Stimulated activated CD8-positive, alpha-beta memory T cell treated with anti-CD3 and anti-CD28 coated beads, Interleukin-4, amount 100 ng/mL, for 1 hour (primary cell): ENCODE data around the gene HIF3A.
"Not testable (repeated sequence)": the region's sequence is repeated elsewhere in the genome, so short reads cannot be mapped to it uniquely, and the experiment has no call there.

Experiments used
- DNase-seq, 2 donors: peaks; one replicate each; pipeline ENCODE4 v3.0.0-alpha.2; 2020; ENCODE audit warnings: low read depth in 2 of 2, low spot score in 1 of 2

The HIF3A gene

GRCh38 chr19:46356149-46357055 is 59.6 kb downstream of the HIF3A start:
- no peak for DNase-seq

- no peak for DNase-seq
Observed at GRCh38 chr19:46357846-46358583, 61.2 kb downstream of the HIF3A start.

GRCh38 chr19:46361915-46362314 is 65.1 kb downstream of the HIF3A start:
- DNase-seq: no peak

GRCh38 chr19:46364359-46364758 is 67.5 kb downstream of the HIF3A start:
- DNase-seq: no peak

- DNase-seq: no peak
Observed at GRCh38 chr19:46365561-46365960, 68.7 kb downstream of the HIF3A start.

GRCh38 chr19:46366620-46367292 is 69.9 kb downstream of the HIF3A start:
- DNase-seq: no peak

GRCh38 chr19:46367426-46367825 is 70.6 kb downstream of the HIF3A start:
- no peak for DNase-seq

GRCh38 chr19:46368116-46368515 is 71.3 kb downstream of the HIF3A start:
- no peak for DNase-seq

GRCh38 chr19:46369817-46370216 is 73.0 kb downstream of the HIF3A start:
- no peak for DNase-seq

- no peak for DNase-seq
Observed at GRCh38 chr19:46371371-46371901, 74.6 kb downstream of the HIF3A start.

- no peak for DNase-seq
Observed at GRCh38 chr19:46372901-46373490, 76.2 kb downstream of the HIF3A start.

GRCh38 chr19:46373491-46374359 is 76.9 kb downstream of the HIF3A start:
- no peak for DNase-seq

GRCh38 chr19:46374536-46375475 is 78.0 kb downstream of the HIF3A start:
- no peak for DNase-seq

GRCh38 chr19:46375476-46376067 is 78.7 kb downstream of the HIF3A start:
- not testable (repeated sequence) for DNase-seq

- no peak for DNase-seq
Observed at GRCh38 chr19:46376241-46377153, 79.7 kb downstream of the HIF3A start.

- no peak for DNase-seq
Observed at GRCh38 chr19:46378268-46378667, 81.4 kb downstream of the HIF3A start.

GRCh38 chr19:46380690-46381089 is 83.8 kb downstream of the HIF3A start:
- DNase-seq: no peak

GRCh38 chr19:46381346-46381745 is 84.5 kb downstream of the HIF3A start:
- DNase-seq: no peak
